H1 (cell line): ENCODE measurements around the gene DNASE2B. TPM values are rescaled to one million over a fixed set of nuclear protein-coding genes. Genes with fewer than 3 reads are reported as not detected.

Experiments used
- CTCF ChIA-PET: fragments of 300-600 bp; sonication (Branson Sonifier 250); formaldehyde crosslinking; loops from one replicate; lab custom pipeline; 2021; ENCODE audit not compliant: partially characterized antibody; lab: Charles Lee
- POLR2A ChIA-PET: fragments of 300-600 bp; sonication (Branson Sonifier 250); formaldehyde crosslinking; loops from one replicate; lab custom pipeline; 2021; ENCODE audit warnings: inconsistent platforms; ENCODE audit not compliant: partially characterized antibody; lab: Charles Lee
- DNase-seq, 2 experiments: peaks; one replicate each; pipeline versions ENCODE4 v3.0.0 to v3.0.0-alpha.2; 2010 to 2022; ENCODE audit warnings: low spot score in 2 of 2, low read depth in 1 of 2, mixed read lengths in 1 of 2
- FAIRE-seq: peaks from 2 replicates; lab custom pipeline; 2011; peaks lifted over from hg19 to GRCh38; lab: Jason Lieb, UNC
- H2AFZ ChIP-seq: 2 replicates; pipeline ENCODE4 v1.8.1; 2012; ENCODE audit warnings: low read length, inconsistent platforms
- H2AK5ac ChIP-seq: 2 replicates; pipeline ENCODE4 v1.6.1; 2013; ENCODE audit warnings: low read depth, low read length
- H2BK120ac ChIP-seq: replicated peaks from 2 replicates; pipeline ENCODE3; 2013; ENCODE audit warnings: low read depth, low read length, inconsistent platforms
- H2BK12ac ChIP-seq: 2 replicates; pipeline ENCODE4 v1.6.1; 2013; ENCODE audit warnings: low read depth, low read length
- H2BK15ac ChIP-seq: 2 replicates; pipeline ENCODE4 v1.6.1; 2013; ENCODE audit warnings: low read length
- H2BK20ac ChIP-seq: 2 replicates; pipeline ENCODE4 v1.6.1; 2013; ENCODE audit warnings: low read length
- H2BK5ac ChIP-seq: 2 replicates; pipeline ENCODE4 v1.6.1; 2013; ENCODE audit warnings: low read depth, low read length
- H3K14ac ChIP-seq: 2 replicates; pipeline ENCODE4 v1.6.1; 2013; ENCODE audit warnings: inconsistent platforms; ENCODE audit not compliant: insufficient read length
- H3K18ac ChIP-seq: 2 replicates; pipeline ENCODE4 v1.6.1; 2013; ENCODE audit warnings: low read length; ENCODE audit errors: extremely low read depth
- H3K23ac ChIP-seq: 2 replicates; pipeline ENCODE4 v1.6.1; 2013; ENCODE audit warnings: inconsistent platforms; ENCODE audit not compliant: insufficient read length
- H3K23me2 ChIP-seq: 2 replicates; pipeline ENCODE4 v1.6.1; 2013; ENCODE audit warnings: low read depth, low read length
- H3K27ac ChIP-seq: 2 replicates; pipeline ENCODE4 v1.6.1; 2011; ENCODE audit warnings: low read depth, low read length, inconsistent platforms
- H3K27me3 ChIP-seq, 4 experiments: replicated peaks in 1 of 4; 1 replicate in 1 of 4; 2 replicates in 3 of 4; pipeline versions ENCODE4 v1.6.1 to v1.8.1; 2011 to 2013; ENCODE audit warnings: low read length in 3 of 4, mild to moderate bottlenecking in 3 of 4, inconsistent platforms in 2 of 4, mixed read lengths in 2 of 4, moderate library complexity in 1 of 4; ENCODE audit not compliant: control insufficient read depth in 3 of 4, insufficient read depth in 3 of 4; ENCODE audit errors: extremely low read depth in 1 of 4
- H3K36me3 ChIP-seq, 4 experiments: 2 replicates each; pipeline versions ENCODE4 v1.6.1 to v1.8.1; 2011 to 2013; ENCODE audit warnings: mild to moderate bottlenecking in 4 of 4, low read length in 3 of 4, moderate library complexity in 2 of 4, control low read depth in 1 of 4, inconsistent platforms in 1 of 4; ENCODE audit not compliant: insufficient read depth in 4 of 4, control insufficient read depth in 2 of 4
- H3K4ac ChIP-seq: replicated peaks from 2 replicates; pipeline ENCODE3; 2013; ENCODE audit warnings: low read length, low read depth, mixed read lengths, inconsistent platforms; ENCODE audit not compliant: insufficient read length
- H3K4me1 ChIP-seq, 4 experiments: replicated peaks in 1 of 4; 1 replicate in 1 of 4; 2 replicates in 3 of 4; pipeline versions ENCODE4 v1.6.1 to v1.8.1; 2011 to 2013; ENCODE audit warnings: low read length in 3 of 4, inconsistent platforms in 2 of 4, mixed read lengths in 1 of 4; ENCODE audit not compliant: insufficient read depth in 4 of 4, control insufficient read depth in 3 of 4
- H3K4me2 ChIP-seq, 2 experiments: 2 replicates each; pipeline versions ENCODE4 v1.6.1 to v1.8.1; 2011 to 2013; ENCODE audit warnings: low read depth in 2 of 2, low read length in 2 of 2, control low read depth in 1 of 2, inconsistent platforms in 1 of 2, mild to moderate bottlenecking in 1 of 2; ENCODE audit not compliant: insufficient read depth in 1 of 2
- H3K4me3 ChIP-seq, 4 experiments: fragments of 200-600, 300-600 bp in 1 of 4; sonication (generic), shearing (Covaris generic), sonication (Bioruptor Twin) in 1 of 4; 2 replicates each; pipeline versions ENCODE4 v1.5.1 to v1.8.1; 2011 to 2016; ENCODE audit warnings: low read length in 4 of 4, low read depth in 3 of 4, control low read depth in 2 of 4, inconsistent platforms in 2 of 4, mild to moderate bottlenecking in 2 of 4, mixed read lengths in 1 of 4, moderate library complexity in 1 of 4; ENCODE audit not compliant: insufficient read depth in 2 of 4; ENCODE audit errors: extremely low read depth in 1 of 4
- H3K56ac ChIP-seq: replicated peaks from 2 replicates; pipeline ENCODE3; 2013; ENCODE audit warnings: low read depth, mild to moderate bottlenecking, mixed read lengths, low read length, inconsistent platforms; ENCODE audit not compliant: insufficient read length
- H3K79me1 ChIP-seq: 2 replicates; pipeline ENCODE4 v1.6.1; 2013; ENCODE audit warnings: low read depth, low read length, control low read depth
- H3K79me2 ChIP-seq, 2 experiments: 2 replicates each; pipeline versions ENCODE4 v1.6.1 to v1.8.1; 2012 to 2013; ENCODE audit warnings: low read length in 2 of 2, mild to moderate bottlenecking in 2 of 2, inconsistent platforms in 1 of 2; ENCODE audit not compliant: insufficient read depth in 2 of 2, control insufficient read depth in 1 of 2
- H3K9ac ChIP-seq, 4 experiments: replicated peaks in 1 of 4; 1 replicate in 1 of 4; 2 replicates in 3 of 4; pipeline versions ENCODE4 v1.6.1 to v1.8.1; 2011 to 2013; ENCODE audit warnings: low read depth in 3 of 4, low read length in 3 of 4, control low read depth in 2 of 4, mild to moderate bottlenecking in 2 of 4, moderate library complexity in 2 of 4, inconsistent platforms in 1 of 4; ENCODE audit errors: extremely low read depth in 1 of 4
- H3K9me3 ChIP-seq, 2 experiments: 2 replicates each; pipeline versions ENCODE4 v1.6.1 to v1.8.1; 2012 to 2013; ENCODE audit warnings: mild to moderate bottlenecking in 2 of 2, moderate library complexity in 2 of 2, control low read depth in 1 of 2, inconsistent platforms in 1 of 2, low read depth in 1 of 2, low read length in 1 of 2, mixed read lengths in 1 of 2; ENCODE audit not compliant: insufficient read depth in 2 of 2
- H4K20me1 ChIP-seq, 2 experiments: replicated peaks in 1 of 2; 2 replicates each; pipeline versions ENCODE3 to v1.8.1; 2011 to 2013; ENCODE audit warnings: inconsistent platforms in 2 of 2, low read length in 2 of 2, mild to moderate bottlenecking in 1 of 2; ENCODE audit not compliant: insufficient read depth in 2 of 2, control insufficient read depth in 1 of 2
- H4K5ac ChIP-seq: 2 replicates; pipeline ENCODE4 v1.6.1; 2013; ENCODE audit warnings: low read length, low read depth, mixed read lengths, inconsistent platforms; ENCODE audit not compliant: insufficient read length
- H4K8ac ChIP-seq: 2 replicates; pipeline ENCODE4 v1.8.0; 2013; ENCODE audit warnings: mild to moderate bottlenecking, moderate library complexity, low read length, inconsistent platforms; ENCODE audit not compliant: insufficient read depth; ENCODE audit errors: extremely low read depth
- H4K91ac ChIP-seq: replicated peaks from 2 replicates; pipeline ENCODE3; 2013; ENCODE audit warnings: low read length, mixed read lengths, inconsistent platforms; ENCODE audit not compliant: insufficient read length
- ASH2L ChIP-seq: fragments of 200-600, 300-600 bp; sonication (generic); IDR thresholded peaks from one replicate; pipeline ENCODE4 v1.7.1; 2017; ENCODE audit warnings: low read length
- CBX5 ChIP-seq: fragments of 300-800, 300-1000 bp; sonication (generic); IDR thresholded peaks from 2 replicates; pipeline ENCODE4 v1.7.1; 2016; ENCODE audit warnings: antibody characterized with exemption, low read length, low read depth
- CBX8 ChIP-seq: fragments of 300-800, 300-1000 bp; sonication (generic); IDR thresholded peaks from 2 replicates; pipeline ENCODE4 v1.7.1; 2016; ENCODE audit warnings: low read depth, low read length, borderline replicate concordance
- CREB1 ChIP-seq: IDR thresholded peaks from 2 replicates; pipeline ENCODE4 v1.6.1; 2012; ENCODE audit warnings: inconsistent platforms
- KDM1A ChIP-seq: fragments of 200-600, 300-600 bp; sonication (generic); IDR thresholded peaks from 2 replicates; pipeline ENCODE4 v1.7.1; 2016; ENCODE audit warnings: mild to moderate bottlenecking, low read length, borderline replicate concordance
- MAFK ChIP-seq: IDR thresholded peaks from 2 replicates; pipeline ENCODE4 v1.6.1; 2012; ENCODE audit warnings: low read depth, mild to moderate bottlenecking, improper control_type of control experiment, low read length
- NRF1 ChIP-seq: IDR thresholded peaks from 2 replicates; pipeline ENCODE4 v1.6.1; 2011; ENCODE audit warnings: mild to moderate bottlenecking, low read depth, low read length, improper control_type of control experiment
- POLR2AphosphoS5 ChIP-seq: IDR thresholded peaks from 2 replicates; pipeline ENCODE4 v1.6.1; 2011; ENCODE audit warnings: low read depth, low read length
- RBBP5 ChIP-seq: IDR thresholded peaks from 2 replicates; pipeline ENCODE4 v1.7.1; 2012; ENCODE audit warnings: low read depth, mild to moderate bottlenecking, inconsistent platforms, low read length, moderate library complexity, borderline replicate concordance
- SIRT6 ChIP-seq: IDR thresholded peaks from one replicate; pipeline ENCODE4 v1.7.1; 2012; ENCODE audit warnings: low read length, inconsistent platforms
- SP1 ChIP-seq: IDR thresholded peaks from 2 replicates; pipeline ENCODE4 v1.6.1; 2011; ENCODE audit warnings: low read depth, low read length
- SP4 ChIP-seq: IDR thresholded peaks from 2 replicates; pipeline ENCODE4 v1.6.1; 2012; ENCODE audit warnings: low read length, inconsistent platforms
- WGBS, 2 experiments: shearing (Covaris generic) in 1 of 2; methylation state at CpG; one replicate each; pipeline versions ENCODE4 v1.1.6 to v1.1.7; 2013 to 2015; ENCODE audit warnings: low lambda C conversion rate in 2 of 2, mixed read lengths in 2 of 2, inconsistent platforms in 1 of 2, low coverage in 1 of 2, missing lambda C conversion rate in 1 of 2; ENCODE audit not compliant: insufficient replicate concordance in 2 of 2, insufficient coverage in 1 of 2, insufficient read length in 1 of 2; ENCODE audit errors: extremely low coverage in 1 of 2, missing lambda C conversion rate in 1 of 2; 5-methylcytosine and 5-hydroxymethylcytosine counted together
- polyA plus RNA-seq, 7 experiments: library from polyadenylated mRNA; depleted of rRNA in 3 of 7; stranded (reverse) in 5 of 7; unstranded in 2 of 7; fragments of >200 nt in 5 of 7; fragments of 200-250 nt in 2 of 7; gene quantifications; 1 replicate in 5 of 7; 2 replicates in 1 of 7; 4 replicates in 1 of 7; pipeline versions ENCODE4 v1.2.1 to v1.2.3, GENCODE V29; 2011 to 2013; ENCODE audit warnings: missing spikeins in 2 of 7, mixed read lengths in 2 of 7
- total RNA-seq: library from RNA; stranded (reverse); fragmentation: NEBNext Ultra II Directional; extraction: Animal tissue kit (Norgen Biotek cat#: 25700); gene quantifications from 2 replicates; pipeline ENCODE4 v1.2.1, GENCODE V29; 2021

DNASE2B gene
- total and polyA plus RNA-seq, 2 of the 8 experiments (the other 6 are each of a cell fraction or from before 2014, with no cell fraction given) = not detected

DNA sequence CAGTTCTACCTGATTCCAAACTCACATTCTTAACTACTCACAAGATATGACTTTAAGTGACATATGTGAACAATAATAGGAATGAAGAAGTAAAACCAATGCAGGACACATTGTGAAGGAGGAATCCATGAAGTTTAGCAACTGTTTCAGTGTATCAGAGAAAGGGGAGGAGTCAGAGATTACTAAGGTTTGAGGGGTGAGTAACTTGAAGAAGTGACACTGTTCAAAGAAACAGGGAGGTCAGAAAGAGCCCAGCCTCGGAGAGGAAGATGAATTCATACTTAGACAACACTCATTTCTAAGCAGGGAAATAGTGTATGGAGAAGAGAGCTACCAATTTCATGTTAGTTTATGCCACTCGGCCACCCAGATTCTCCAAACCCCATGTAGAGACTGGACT lies 52.6 kb downstream of the DNASE2B start:
- Histone ChIP-seq H2BK5ac (no peak overlapping the region), H3K27ac (no peak overlapping the region), H3K4me1 (no peaks in the 10 kb centered on the region), H3K9me3 (no peaks in the 10 kb centered on the region), H2AK5ac (no peak overlapping the region), H3K79me1 (no peaks in the 10 kb centered on the region), H3K4ac (no peak overlapping the region), H3K14ac (no peak overlapping the region), H4K8ac (no peak overlapping the region), H3K4me3 (no peak overlapping the region), H2BK120ac (no peak overlapping the region), H3K18ac (no peak overlapping the region), H3K27me3 (no peaks in the 10 kb centered on the region), H3K36me3 (no peaks in the 10 kb centered on the region), H3K4me2 (no peak overlapping the region), H3K56ac (no peak overlapping the region), H3K23ac (no peak overlapping the region), H2AFZ (0 out of 2 replicates have a peak overlapping the region, but pooled peaks have one; percentile 16), H2BK15ac (no peak overlapping the region), H3K23me2 (no peaks in the 10 kb centered on the region), H4K20me1 (no peaks in the 10 kb centered on the region), H4K5ac (no peak overlapping the region), H3K9ac (no peak overlapping the region), H2BK20ac (no peak overlapping the region), H3K79me2 (no peaks in the 10 kb centered on the region), H2BK12ac (no peak overlapping the region), H4K91ac (no peak overlapping the region)
- no peak for TF ChIP-seq MAFK
- TF ChIP-seq SP1 = no peak
- TF ChIP-seq CBX8 = no peak
- no peak for TF ChIP-seq CREB1
- TF ChIP-seq POLR2AphosphoS5 = no peak
- TF ChIP-seq NRF1 = no peak
- no peak for TF ChIP-seq SIRT6
- no peak for TF ChIP-seq ASH2L
- TF ChIP-seq KDM1A = no peak
- TF ChIP-seq RBBP5 = no peak
- TF ChIP-seq SP4 = no peak
- TF ChIP-seq CBX5 = no peak
- ChIA-PET POLR2A (no interaction called here), CTCF (interaction anchor here (1.3 kb wide), 1 partner anchor 302 kb away, joined by 3 read pairs; no protein-coding TSS in a partner anchor)
- WGBS, 2 experiments = 80% methylated on average over 2 of the region's 2 CpGs; no CpG with 5 or more reads in 1 of the 2 experiments
- DNase-seq (no peak), FAIRE-seq (no peak)
